ENCODE results near the gene NPHP4.

The NPHP4 gene

DNA sequence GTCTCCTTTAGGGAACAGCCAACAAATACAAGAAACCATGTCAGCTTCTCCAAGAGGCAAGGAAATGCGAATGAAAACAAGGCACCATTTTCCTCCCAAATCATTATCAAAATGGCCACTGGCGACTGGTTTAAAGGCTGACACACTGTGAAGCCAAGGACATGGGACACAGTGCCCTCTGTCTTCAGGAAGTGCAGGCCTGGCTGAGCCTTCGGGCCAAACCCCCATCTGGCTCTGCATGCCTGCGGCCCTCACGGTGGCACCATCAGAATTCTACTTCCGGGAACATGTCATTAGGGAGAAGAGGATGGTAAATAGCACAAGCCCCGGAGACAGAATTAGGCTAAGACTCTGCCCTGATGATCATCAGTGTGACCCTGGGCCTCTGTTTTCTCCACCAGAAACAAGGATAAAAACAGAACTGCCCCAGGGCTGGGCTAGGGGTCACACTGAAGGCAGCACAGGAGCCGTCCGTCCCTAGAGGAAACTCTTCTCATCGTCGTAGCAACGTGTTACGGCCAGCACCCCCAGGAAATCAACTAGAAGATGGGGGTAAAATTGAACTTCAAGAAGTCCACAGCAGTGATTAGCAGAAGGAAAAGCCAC lies 103.5 kb downstream of the NPHP4 start:
- ATAC-seq = no peak

DNA sequence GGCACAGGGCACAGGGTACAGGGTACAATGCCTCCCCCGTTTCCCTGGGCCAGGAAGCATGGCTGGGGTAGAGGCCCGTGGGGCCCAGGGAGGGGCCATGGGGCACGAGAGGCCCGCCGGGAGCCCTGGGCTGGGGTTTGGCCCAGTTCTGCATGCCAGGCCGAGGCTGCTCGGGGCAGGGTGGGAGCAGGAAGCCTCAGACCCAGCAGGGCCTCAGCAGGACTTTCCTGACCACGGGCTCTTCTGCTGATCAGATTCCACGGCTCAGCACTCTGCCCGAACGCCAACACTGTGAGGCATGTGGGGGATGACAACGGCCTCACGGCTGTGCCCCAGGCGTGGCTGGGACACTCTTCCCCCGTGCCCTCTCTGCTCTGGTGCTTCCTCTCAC lies 104.3 kb downstream of the NPHP4 start:
- no peak for ATAC-seq

DNA sequence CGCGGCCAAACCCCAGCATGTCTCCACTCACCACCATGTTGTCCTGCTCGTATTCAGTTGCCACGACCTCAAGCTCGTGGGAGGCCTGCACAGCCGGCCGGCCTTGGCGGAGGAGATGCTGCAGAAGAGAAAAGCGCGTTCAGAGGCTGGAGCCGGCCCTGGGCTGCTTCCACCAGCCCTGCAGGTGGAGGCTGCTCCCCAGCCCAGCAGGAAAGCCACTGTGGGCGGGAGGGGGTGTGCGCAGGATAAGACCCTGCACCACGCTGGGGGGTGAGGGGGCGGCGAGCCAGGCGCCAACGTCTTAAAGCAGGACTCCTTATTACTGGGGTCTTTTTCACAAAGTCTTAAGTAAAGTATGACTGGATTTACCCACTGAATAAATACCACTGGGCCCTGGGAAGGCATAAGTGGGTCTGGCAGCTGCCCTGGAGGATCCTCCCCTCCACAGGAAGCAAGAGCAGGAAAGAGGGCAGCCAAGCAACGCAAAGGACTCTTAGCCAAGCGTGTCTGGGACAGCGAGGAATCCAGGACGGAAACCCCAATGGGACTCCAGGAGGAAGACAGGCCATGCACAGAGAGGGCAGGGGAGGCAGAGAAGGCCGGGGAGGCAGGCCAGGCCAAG lies 104.8 kb downstream of the NPHP4 start:
- ATAC-seq = no peak

DNA sequence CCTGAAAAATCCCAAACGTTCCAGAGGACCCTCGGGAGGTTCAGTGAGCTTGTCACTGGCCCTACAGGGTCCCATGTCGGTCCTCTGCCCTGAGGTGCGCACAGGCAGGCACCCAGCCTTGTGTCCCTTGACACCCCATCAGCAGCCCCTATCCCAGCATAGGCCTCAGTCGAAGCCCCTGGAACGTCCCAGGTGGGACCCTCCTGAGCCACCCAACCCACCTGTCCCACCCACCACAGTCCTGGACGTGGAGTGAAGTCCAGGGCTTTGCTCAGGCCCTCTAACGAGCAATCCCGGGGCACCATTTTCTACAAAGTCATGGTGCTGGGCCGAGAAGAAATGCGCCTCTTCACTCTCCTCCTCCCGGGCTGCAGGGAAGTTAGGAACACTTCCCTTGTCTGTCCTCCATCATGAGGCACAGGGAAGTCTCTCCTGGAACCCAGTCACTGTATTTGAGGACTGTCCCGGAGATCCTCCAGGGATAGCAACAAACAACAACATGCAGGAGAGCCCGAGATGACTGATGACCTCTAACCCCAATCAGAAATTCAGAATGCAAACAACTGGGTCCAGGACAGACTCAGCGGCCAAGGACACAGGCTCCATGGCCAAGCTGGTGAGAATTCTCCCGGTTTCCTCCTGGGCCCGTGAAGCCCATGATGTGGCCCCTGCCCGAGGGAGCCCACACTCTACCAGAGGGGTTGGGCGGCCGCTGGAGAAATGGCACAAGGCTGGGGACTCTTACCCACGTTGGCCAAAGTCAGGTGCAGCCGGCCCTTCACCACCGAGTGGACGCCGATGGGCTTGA lies 105.5 kb downstream of the NPHP4 start:
- no peak for ATAC-seq

DNA sequence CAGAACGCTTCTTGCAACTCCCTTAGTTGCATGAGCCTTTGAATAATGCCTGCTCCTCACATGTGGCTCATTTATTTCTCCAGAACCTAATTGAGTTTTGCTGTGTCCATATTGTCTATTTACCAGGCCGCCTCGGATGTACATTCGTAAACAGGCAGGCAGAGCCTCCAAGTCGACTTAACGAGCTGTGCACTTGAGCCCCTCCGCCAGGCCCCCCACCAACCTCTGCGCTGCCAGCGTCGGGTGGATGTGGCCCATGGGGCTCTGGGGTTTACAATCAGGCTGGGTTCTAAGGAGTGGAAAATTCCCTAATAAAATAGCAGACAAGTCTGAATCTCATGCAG lies 106.1 kb downstream of the NPHP4 start:
- ATAC-seq = no peak

DNA sequence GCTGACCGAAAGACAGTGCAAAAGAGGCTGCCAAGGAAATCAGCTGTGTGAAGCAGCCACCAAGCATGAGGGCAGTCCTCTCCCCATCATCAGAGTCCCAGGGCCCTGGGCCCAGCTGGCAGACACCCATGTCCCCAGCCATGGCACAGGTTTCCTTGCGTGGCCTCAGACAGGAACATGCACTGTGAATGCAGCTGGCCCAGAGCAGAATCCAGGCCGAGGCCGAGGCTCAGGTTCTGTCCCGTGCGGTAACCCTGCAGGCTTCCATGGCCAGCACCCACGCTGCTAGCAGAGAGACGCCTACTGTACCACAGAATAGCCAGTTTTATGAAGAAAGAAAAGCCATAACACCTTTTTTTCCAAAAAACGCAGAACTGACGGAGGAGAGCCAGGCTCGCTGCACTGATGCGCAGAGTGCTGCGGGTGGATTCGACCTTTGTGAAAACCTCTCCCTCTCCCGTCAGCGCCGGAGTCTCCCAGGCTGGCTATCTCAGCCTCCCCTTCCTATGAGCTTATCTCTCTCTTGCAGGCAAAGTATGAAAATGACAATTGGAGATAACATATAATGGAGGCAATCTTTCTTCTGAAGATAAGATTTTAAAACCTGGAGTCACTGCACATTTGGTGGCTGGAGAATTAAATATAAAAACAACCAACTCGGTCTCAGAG lies 106.6 kb downstream of the NPHP4 start:
- ATAC-seq = no peak

DNA sequence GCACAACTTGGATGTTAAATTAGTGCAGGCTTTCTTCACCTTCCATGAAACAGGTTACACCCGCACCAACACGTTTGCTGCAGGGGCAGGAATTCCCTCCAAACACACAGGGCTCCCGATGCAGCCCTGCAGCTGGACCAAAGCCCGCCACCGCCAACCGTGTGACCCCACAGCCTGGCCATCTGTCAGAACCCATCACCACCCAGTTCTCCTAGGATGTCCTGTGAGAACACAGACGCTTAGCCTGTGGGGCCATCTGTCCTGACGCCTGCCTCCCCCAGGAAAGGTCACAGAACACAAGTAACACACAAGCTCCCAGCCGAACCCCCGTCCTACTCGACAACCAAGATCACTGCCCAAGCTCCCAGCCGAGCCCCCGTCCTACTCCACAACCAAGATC lies 108.1 kb downstream of the NPHP4 start:
- no peak for ATAC-seq

DNA sequence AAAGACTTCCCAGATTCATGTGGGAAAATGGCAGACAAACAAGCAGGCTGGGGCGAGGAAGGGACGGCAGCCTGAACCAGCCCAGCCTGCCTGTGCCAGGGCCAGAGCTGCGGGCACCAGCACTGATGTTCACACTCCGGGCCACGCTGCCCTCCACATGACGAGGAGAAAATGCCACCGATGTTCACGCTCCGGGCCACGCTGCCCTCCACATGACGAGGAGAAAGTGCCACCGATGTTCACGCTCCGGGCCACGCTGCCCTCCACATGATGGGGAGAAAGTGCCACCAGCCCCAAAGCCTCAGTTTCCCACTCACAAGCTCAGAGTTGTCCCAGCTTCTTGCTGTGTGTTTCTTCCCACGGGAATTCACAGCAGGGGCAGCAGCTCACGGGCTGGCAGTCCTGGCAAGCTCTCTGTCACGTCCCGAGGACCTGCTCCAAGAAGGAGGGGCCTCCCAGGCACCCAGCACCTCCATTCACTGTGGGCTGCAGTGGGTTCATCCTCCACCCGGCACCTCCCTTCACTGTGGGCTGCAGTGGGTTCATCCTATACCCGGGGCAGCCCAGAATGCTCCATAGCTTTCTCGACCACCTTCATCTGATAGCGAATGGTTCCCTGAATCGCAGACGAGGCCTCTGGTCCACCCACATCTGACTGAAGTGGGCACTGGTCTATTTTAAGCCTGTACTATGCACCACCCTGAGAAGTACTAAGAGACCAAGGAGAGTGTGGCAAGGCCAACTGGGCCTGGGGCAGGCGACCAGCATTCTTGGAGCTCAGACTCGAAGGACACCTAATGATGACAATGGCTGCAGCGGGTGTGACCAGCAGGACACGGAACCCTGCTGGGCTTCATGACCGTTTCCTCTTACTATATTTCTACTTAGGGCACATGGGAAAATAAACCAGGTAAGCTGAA lies 108.8 kb downstream of the NPHP4 start:
- ATAC-seq = no peak

DNA sequence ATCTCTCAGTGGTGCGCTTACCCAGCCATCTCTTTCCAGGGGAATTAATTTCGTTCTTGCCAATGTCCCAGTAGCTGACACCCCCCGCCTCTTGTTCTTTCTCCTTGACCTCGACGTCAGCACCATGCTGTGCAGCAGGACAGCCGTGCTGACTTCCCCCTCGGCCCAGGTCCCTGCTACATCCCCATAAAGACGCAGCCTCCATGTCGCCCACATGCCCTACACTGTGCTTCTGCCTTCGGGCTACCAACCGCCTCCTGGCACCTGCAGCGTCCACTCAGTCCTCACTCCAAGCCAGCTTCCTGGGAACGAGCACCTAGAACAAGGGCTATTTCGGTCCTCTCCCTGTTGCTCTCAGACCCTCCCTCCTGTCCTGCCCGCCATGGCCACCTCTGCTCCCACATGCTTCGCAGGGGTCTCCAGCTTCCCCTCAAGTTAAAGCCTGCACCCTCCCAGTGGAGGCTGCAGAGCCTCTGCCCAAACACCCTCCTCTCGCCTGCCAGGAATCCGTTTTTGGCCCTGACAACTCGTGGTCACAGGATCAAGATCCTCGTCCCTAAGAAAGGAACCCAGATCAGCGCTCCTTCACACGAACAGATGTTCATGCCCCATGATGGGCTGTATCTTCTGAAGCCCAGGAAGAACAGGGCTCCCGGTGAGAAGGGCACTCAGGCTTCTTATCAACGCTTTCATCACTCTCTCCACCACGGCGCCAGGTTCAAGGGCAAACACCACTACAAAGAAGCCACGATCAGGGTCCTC lies 109.7 kb downstream of the NPHP4 start:
- no peak for ATAC-seq

DNA sequence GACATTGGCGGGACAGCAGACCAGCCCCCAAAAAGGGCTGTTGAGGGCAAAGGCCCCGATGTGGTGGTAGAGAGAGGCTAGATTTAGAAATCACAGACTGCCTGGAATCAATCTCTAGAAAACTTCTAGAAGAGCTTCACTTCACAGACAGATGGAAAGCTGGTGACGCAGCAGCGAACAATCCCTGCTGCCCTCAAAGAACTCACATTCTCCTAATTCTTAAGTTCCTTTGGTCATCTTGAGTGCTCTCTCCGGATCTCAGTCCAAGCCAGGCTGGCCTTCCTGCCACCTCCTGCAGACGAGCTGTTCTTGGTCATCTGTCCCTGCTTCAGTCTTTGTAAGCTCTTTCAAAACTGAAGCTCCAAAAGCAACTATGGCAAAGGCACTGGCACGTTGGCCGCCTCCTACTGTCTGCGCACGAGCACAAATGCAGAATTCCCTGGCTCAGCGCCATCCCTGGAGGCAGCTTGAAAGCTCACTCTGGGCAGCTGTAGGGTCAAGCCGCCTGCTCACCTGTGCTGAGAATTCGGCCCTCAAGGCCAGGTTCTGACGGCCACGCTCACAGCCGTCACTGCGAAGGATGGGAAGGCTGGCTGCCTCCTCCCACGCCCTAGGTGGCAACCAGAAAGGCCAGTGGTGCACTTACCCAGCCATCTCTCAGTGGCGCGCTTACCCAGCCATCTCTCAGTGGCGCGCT lies 110.6 kb downstream of the NPHP4 start:
- ATAC-seq = no peak

DNA sequence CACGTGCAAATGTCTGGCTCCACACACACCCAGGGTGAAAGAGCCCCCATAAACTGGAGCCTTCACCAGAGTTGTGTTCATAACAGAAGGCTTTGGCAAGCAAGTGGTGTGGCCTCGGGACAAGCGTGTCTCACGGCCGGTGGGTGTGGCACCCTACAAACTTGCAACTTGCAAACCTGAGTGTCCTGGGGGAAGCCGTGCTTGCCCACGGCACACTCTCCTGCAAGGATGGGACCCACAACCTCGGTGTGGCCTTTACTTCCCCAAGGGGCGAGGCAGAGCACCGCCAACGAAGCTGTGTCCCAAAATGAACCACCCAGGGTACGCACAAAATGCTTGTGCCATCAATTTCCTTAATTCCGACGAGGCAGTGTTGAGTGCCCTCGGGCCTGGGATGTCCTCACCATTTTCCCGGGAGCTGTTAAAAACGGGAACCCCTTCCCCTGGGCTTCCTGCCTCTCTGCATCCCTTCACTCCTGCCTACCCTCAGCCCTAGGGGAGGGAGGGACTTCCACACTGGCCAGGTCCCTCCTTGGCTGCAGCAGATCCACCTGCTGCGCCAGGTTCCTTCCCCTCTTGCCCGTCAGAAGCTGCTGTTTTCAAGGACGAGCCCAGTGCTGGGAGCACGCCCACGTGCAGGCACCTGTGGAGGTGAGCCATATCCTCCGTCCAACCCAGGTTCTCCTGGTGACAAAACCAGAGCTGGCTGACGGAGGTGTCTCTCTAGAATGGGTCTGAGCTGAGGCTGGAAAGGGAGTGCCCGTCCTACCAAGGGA lies 111.4 kb downstream of the NPHP4 start:
- ATAC-seq = no peak

DNA sequence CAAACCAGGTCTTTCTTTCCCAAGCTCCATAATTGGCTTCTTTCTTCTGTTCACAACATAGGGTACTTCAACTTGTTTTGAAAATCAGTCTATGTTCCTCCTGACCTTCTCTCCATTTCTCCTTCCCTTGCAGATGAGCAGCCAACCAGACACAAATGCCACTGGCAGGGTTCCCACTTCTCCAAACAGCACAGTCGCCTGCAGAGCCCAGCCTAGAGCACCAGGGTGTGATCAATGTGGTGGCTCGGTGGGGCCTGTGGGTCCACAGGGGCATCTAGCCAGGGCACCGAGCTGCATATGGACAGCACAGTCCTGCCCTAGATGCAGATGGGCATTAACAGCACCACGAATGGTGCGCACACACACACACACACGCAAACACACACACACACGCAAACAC lies 112.8 kb downstream of the NPHP4 start:
- no peak for ATAC-seq

DNA sequence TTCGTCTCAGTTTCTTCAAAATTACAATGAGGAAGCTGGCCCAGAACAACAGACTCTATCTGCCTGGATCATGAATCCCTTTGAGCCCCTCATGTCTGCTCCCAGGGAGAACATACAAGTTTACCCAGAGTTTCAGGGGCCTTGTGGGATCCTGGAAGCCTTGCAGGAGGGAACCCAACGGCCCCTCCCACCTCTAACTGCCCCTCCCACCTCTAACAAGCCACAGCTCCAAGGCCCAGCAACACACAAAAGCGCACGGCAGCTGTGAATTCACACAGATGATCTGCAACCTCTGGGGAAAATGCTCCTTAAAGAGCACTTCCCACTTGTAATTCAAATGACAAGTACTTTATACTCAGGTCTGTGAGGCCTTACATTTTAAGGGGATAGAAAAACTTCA lies 113.3 kb downstream of the NPHP4 start:
- ATAC-seq = no peak

DNA sequence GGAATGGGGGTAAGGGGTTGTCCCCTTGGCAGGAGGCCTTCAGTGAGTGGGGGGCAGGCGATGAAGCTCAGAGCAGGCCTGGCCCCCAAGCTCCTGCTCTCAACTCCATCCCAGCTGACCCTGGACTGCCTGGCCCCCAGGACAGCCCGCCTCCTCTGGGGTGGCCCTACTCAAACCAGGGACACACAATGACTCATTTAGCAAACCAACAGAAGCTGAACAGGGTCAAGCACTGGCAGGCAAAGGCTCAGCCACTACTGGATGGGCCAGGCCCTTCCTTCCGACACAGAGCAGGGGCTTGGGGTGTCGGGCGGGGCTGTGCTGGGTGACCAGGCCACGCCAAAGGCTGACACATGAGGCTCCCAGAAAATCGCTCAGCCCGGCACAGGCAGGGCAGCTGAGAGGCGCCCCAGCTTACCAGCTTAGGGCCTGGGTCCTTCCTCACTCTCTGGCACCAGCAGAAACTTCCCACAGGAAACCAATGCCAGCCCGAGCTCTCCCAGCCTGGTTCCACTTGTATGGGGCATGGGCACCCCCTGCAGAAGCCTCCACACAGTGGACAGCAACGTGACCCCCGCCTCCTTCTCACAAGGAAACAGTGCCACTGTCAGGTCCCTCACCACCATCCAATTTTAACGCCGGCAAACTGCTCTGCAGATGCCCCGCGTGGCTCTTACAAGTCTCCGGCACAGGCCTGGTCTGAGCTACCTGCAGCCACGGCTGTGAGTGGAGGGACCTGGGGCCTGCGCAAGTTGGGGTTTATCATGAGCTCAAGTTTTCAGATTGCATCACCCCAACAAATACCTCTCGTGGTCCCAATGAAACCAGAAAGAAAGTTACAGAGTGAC lies 114.3 kb downstream of the NPHP4 start:
- ATAC-seq = no peak

DNA sequence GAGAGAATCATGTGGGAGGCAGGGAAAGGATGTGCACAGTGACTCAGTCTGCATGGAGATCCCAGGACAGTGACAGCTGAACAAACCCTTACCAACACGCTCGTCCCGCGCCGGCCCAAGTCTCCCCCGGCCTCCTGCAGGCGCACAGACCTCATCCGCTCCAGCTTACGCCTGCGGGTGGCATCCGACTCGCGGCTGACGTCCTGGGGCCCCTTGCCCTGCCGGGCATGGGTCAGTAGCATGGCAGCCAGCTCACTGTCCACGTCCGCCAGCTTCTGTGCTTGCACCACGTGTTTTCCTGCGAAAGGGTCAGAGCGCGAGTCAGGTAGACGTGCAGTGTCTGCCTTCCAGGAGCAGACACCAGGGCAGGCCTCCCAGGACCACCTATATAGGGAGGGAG lies 115.2 kb downstream of the NPHP4 start:
- ATAC-seq = no peak

DNA sequence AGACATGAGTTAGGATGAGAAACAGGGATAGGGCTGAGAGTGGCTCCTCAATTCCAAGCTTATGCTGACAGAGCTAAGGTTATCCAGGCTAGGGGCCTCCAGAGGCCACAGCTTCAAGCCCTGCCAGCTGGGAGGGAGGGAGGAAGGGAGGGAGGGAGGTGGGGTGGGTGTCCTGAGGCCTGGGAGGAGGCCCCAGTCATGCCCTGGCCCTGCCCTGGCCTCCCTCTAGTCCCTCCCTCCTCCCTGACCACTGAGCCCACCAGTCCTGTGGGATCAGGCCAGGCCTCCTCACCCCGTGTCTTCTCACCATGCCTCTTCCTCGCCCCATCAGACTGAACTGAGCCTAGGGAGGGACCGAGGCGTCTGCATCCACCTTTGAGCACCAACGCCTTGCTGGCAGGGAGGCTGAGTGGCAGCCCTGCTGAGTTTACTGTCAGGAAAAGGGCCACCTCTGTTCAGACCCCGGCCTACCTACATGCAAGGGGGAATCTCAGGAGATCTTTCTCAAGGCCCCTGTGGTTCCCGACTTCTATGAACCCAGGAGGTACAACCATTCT lies 116.1 kb downstream of the NPHP4 start:
- ATAC-seq = no peak

DNA sequence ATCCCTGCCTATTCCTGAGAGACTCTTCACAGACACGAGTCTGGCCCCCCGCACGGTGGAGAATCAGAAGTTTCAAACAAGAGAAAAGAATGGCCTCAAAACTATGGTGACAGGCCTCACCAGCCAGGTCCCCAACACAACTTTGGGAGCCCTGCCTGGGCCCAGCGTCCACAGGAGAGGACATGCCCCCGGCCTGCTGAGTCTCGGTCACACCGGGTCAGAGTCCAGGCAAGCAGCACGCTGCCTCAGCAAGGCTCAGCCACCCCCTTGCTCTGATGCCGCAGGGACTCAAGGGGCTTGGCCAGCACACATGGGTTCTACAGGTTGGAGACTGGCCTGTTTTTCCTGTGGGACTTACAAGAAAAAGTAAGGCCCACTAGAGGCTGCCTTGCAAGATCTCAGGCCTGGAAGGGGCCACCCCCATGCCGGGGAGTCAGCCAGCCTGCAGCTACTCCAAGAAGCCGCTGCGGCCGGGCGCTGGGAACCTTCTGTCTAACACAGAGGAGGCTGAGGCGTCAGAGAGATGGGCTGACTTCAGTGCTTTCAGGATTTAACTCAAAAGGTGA lies 116.8 kb downstream of the NPHP4 start:
- no peak for ATAC-seq

DNA sequence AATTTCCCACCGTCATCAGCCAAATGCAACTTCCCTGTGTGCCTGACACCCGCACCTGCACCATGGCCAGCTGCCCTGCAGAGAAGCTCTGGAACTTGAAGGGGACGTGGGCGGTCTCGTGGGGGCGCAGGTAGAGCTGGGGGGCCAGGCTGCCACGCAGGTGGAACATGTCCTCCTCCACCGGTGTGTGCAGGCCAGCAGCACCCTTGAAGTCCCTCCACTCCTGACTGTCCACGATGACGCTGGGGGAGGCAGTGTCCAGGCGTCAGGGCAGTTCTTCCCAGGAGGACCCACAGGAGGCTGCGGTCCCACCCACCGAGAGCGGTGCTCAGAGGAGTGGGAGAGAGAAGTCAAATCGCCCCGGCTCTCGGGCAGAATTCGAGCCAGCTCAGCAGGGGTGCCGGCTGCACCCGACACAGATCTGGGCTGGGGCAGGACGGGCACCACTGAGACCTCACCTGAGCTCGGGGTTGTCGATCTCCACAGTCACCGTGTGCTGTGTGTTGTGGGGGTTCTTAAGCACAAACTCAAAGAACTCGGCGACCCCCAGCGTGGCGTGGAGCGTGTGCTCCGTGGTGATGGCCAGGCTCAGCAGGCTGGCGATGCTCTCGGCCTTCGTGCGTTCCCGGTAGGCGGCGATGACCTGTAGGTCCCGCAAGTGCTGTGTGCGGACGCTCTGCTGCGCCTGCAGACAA lies 117.7 kb downstream of the NPHP4 start:
- no peak for ATAC-seq

Data from activated CD4-positive, CD25-positive, alpha-beta regulatory T cell treated with anti-CD3 and anti-CD28 coated beads, Interleukin-2, amount 50 U/mL, for 24 hours (primary cell).